Keratinocyte (primary cell): ENCODE measurements around the gene NUP205. TPM values are rescaled to one million over a fixed set of nuclear protein-coding genes. Genes with fewer than 3 reads are reported as not detected.
A peak's percentile ranks its signal among the peaks of the same experiment; 100 is the strongest.

Experiments used
- DNase-seq: peaks from one replicate; pipeline ENCODE4 v3.0.0-alpha.2; 2011; ENCODE audit warnings: low read depth, missing footprints, low spot score
- FAIRE-seq: peaks from 2 replicates; lab custom pipeline; 2011; peaks lifted over from hg19 to GRCh38; lab: Jason Lieb, UNC
- H2AFZ ChIP-seq: 2 replicates; pipeline ENCODE4 v1.6.0; 2012; ENCODE audit warnings: low read length, control low read depth, inconsistent platforms; ENCODE audit not compliant: control insufficient read depth
- H3K27ac ChIP-seq: 2 replicates; pipeline ENCODE4 v1.5.1; 2011; ENCODE audit warnings: low read length; ENCODE audit not compliant: control insufficient read depth, insufficient read depth
- H3K27me3 ChIP-seq: 3 replicates; pipeline ENCODE4 v1.6.0; 2011; ENCODE audit warnings: low read length; ENCODE audit not compliant: control insufficient read depth, insufficient read depth; ENCODE audit errors: extremely low read depth
- H3K36me3 ChIP-seq, 2 experiments: 2 replicates in 1 of 2; 3 replicates in 1 of 2; pipeline ENCODE4 v1.5.1; 2011; ENCODE audit warnings: low read length in 2 of 2, mild to moderate bottlenecking in 1 of 2; ENCODE audit not compliant: control insufficient read depth in 2 of 2, insufficient read depth in 2 of 2; ENCODE audit errors: extremely low read depth in 1 of 2
- H3K4me1 ChIP-seq: 3 replicates; pipeline ENCODE4 v1.5.1; 2011; ENCODE audit warnings: low read length; ENCODE audit not compliant: control insufficient read depth, insufficient read depth; ENCODE audit errors: extremely low read depth
- H3K4me2 ChIP-seq: 3 replicates; pipeline ENCODE4 v1.6.0; 2011; ENCODE audit warnings: low read depth, low read length; ENCODE audit not compliant: control insufficient read depth, insufficient read depth; ENCODE audit errors: extremely low read depth
- H3K4me3 ChIP-seq, 3 experiments: fragments of 200-600 bp in 1 of 3; sonication (generic) in 1 of 3; 2 replicates in 2 of 3; 3 replicates in 1 of 3; pipeline ENCODE4 v1.5.1; 2011 to 2016; ENCODE audit warnings: low read length in 3 of 3, mild to moderate bottlenecking in 3 of 3, control low read depth in 2 of 3, inconsistent platforms in 1 of 3, low read depth in 1 of 3, mixed read lengths in 1 of 3, mixed run types in 1 of 3, moderate library complexity in 1 of 3; ENCODE audit not compliant: control insufficient read depth in 2 of 3, insufficient read depth in 2 of 3; ENCODE audit errors: extremely low read depth in 1 of 3
- H3K79me2 ChIP-seq: 2 replicates; pipeline ENCODE4 v1.6.0; 2012; ENCODE audit warnings: low read length; ENCODE audit not compliant: control insufficient read depth, insufficient read depth
- H3K9ac ChIP-seq: 3 replicates; pipeline ENCODE4 v1.6.0; 2011; ENCODE audit warnings: low read length; ENCODE audit not compliant: control insufficient read depth, insufficient read depth; ENCODE audit errors: extremely low read depth
- H3K9me1 ChIP-seq: 3 replicates; pipeline ENCODE4 v1.6.0; 2011; ENCODE audit warnings: low read length; ENCODE audit not compliant: control insufficient read depth, insufficient read depth; ENCODE audit errors: extremely low read depth
- H3K9me3 ChIP-seq: 2 replicates; pipeline ENCODE4 v1.5.1; 2012; ENCODE audit warnings: low read depth, low read length; ENCODE audit not compliant: control insufficient read depth
- H4K20me1 ChIP-seq: 3 replicates; pipeline ENCODE4 v1.6.0; 2011; ENCODE audit warnings: low read length; ENCODE audit not compliant: control insufficient read depth, insufficient read depth; ENCODE audit errors: extremely low read depth
- EZH2 ChIP-seq: IDR thresholded peaks from one replicate; pipeline ENCODE4 v1.6.1; 2012; ENCODE audit warnings: inconsistent platforms, mild to moderate bottlenecking, low read length, moderate library complexity
- dilution Hi-C: fragments of 300-500 bp; cut with MboI; formaldehyde crosslinking; loops from one replicate; pipeline ENCODE4 v1.7.0; 2020; ENCODE audit warnings: low sequenced_read_pairs; ENCODE audit not compliant: extremely low pct_ligation_motif_present
- polyA plus RNA-seq, 5 experiments: library from polyadenylated mRNA; depleted of rRNA in 3 of 5; stranded (reverse) in 3 of 5; stranded (forward) in 1 of 5; unstranded in 1 of 5; fragments of >200 nt; gene quantifications; 1 replicate in 1 of 5; 2 replicates in 3 of 5; 3 replicates in 1 of 5; pipeline versions ENCODE4 v1.2.1 to v1.2.3, GENCODE V29; 2011 to 2012; ENCODE audit warnings: missing spikeins in 2 of 5, low read depth in 1 of 5, low replicate concordance in 1 of 5
- TF ChIP-seq, protein P1 (sequence below), 3 experiments: IDR thresholded peaks in 1 of 3; conservative IDR thresholded peaks in 1 of 3; optimal IDR thresholded peaks in 1 of 3; 2 replicates in 2 of 3; 3 replicates in 1 of 3; pipeline versions ENCODE3 to v1.5.1; 2011; ENCODE audit warnings: low read length in 3 of 3, mild to moderate bottlenecking in 3 of 3, moderate library complexity in 2 of 3, control low read depth in 1 of 3, inconsistent platforms in 1 of 3; ENCODE audit not compliant: insufficient read depth in 2 of 3; ENCODE audit errors: extremely low read depth in 1 of 3

NUP205 gene
- polyA plus RNA-seq, 1 donor (not counting 4 experiments of a cell fraction or from before 2014, with no cell fraction given): 74.6 TPM

- Histone ChIP-seq H3K27ac (no peak overlapping the region), H3K27me3 (no peaks in the 10 kb centered on the region), H2AFZ (no peak overlapping the region), H4K20me1 (no peaks in the 10 kb centered on the region), H3K36me3 (no peaks in the 10 kb centered on the region), H3K9me3 (no peaks in the 10 kb centered on the region), H3K9me1 (no peaks in the 10 kb centered on the region), H3K79me2 (peaks cover 7% of the 10 kb centered on the region), H3K4me2 (no peak overlapping the region), H3K9ac (no peak overlapping the region), H3K4me1 (no peaks in the 10 kb centered on the region), H3K4me3 (no peak overlapping the region)
- dilution Hi-C loops: no loop called here
- TF ChIP-seq EZH2: no peak
- TF ChIP-seq, protein P1, sequence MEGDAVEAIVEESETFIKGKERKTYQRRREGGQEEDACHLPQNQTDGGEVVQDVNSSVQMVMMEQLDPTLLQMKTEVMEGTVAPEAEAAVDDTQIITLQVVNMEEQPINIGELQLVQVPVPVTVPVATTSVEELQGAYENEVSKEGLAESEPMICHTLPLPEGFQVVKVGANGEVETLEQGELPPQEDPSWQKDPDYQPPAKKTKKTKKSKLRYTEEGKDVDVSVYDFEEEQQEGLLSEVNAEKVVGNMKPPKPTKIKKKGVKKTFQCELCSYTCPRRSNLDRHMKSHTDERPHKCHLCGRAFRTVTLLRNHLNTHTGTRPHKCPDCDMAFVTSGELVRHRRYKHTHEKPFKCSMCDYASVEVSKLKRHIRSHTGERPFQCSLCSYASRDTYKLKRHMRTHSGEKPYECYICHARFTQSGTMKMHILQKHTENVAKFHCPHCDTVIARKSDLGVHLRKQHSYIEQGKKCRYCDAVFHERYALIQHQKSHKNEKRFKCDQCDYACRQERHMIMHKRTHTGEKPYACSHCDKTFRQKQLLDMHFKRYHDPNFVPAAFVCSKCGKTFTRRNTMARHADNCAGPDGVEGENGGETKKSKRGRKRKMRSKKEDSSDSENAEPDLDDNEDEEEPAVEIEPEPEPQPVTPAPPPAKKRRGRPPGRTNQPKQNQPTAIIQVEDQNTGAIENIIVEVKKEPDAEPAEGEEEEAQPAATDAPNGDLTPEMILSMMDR (optimal IDR thresholded peaks at IDR 0.05 in 1 of 3, IDR thresholded peaks at IDR 0.05 in 1 of 3, conservative IDR thresholded peaks at IDR 0.05 in 1 of 3; ENCODE audit: extremely low read depth in 1 of 3, insufficient read depth in 2 of 3, low read length in 3 of 3): no peak
- DNase-seq (no peak), FAIRE-seq (no peak)
Measured at GRCh38 chr7:135553346-135553745, 4.4 kb upstream of the NUP205 start.

DNA sequence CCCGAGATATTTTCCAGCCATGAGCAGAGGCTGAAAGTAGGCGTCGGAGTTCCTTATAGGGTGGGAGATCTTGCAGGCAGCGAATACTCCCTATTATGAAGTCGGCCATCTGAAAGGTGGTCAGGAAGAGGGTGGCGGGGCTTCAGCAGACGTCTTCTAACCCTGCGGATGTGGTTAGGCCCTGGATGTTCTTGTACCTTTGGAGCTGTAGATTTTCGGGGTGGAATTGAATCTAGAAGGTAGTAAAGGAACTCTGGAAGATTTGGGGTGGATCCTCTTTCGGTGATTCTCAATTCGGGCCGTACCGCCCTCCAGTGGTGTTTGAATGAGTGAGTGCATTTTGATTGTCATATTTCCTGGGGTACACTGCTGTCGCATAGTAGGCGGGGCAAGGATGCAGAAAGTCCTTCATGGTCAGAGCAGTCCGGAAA lies 635 bp downstream of the NUP205 start:
- Histone ChIP-seq H3K79me2 (peaks cover 55% of the 10 kb centered on the region), H3K27me3 (no peaks in the 10 kb centered on the region), H3K4me3 (peak overlapping the region; percentile 59 to 98 (median 79)), H4K20me1 (no peaks in the 10 kb centered on the region), H3K27ac (peak overlapping the region; percentile 99), H3K9me3 (no peaks in the 10 kb centered on the region), H2AFZ (peak overlapping the region; percentile 96), H3K4me2 (peak overlapping the region; percentile 90), H3K9me1 (no peaks in the 10 kb centered on the region), H3K4me1 (peaks cover 3% of the 10 kb centered on the region), H3K9ac (peak overlapping the region; percentile 99), H3K36me3 (no peaks in the 10 kb centered on the region)
- TF ChIP-seq, protein P1 (optimal IDR thresholded peaks at IDR 0.05 in 1 of 3, IDR thresholded peaks at IDR 0.05 in 1 of 3, conservative IDR thresholded peaks at IDR 0.05 in 1 of 3; ENCODE audit: extremely low read depth in 1 of 3, insufficient read depth in 2 of 3, low read length in 3 of 3): peak; percentile 54 to 75 (median 72)
- TF ChIP-seq EZH2: no peak
- dilution Hi-C loops: no loop called here
- DNase-seq (no peak), FAIRE-seq (peak; percentile 65)
